AG04449 (cell line): Measurements from ENCODE around the gene HAUS3.
"Not testable (repeated sequence)": the region's sequence is repeated elsewhere in the genome, so short reads cannot be mapped to it uniquely, and the experiment has no call there.

Source experiments
- CTCF ChIA-PET: fragments of 350-600 bp; formaldehyde crosslinking; extraction: SDS; loops from one replicate; lab custom pipeline; 2021; ENCODE audit warnings: antibody characterized with exemption; lab: Yijun Ruan, JAX
- POLR2A ChIA-PET: fragments of 400-600, 350-600 bp; formaldehyde crosslinking; extraction: SDS; loops from one replicate; lab custom pipeline; 2020; ENCODE audit warnings: antibody characterized with exemption, inconsistent platforms; lab: Yijun Ruan, JAX
- DNase-seq: peaks from one replicate; pipeline ENCODE4 v3.0.0-alpha.2; 2010; ENCODE audit warnings: low read depth, low spot score
- H3K4me3 ChIP-seq: 2 replicates; pipeline ENCODE4 v1.5.1; 2011; ENCODE audit warnings: low read depth, mild to moderate bottlenecking, control low read depth, low read length
- CTCF ChIP-seq: IDR thresholded peaks from one replicate; pipeline ENCODE4 v1.5.1; 2011; ENCODE audit warnings: mild to moderate bottlenecking, moderate library complexity, low read length, control low read depth, inconsistent platforms; ENCODE audit not compliant: insufficient read depth; ENCODE audit errors: missing control alignments

HAUS3 gene

DNA sequence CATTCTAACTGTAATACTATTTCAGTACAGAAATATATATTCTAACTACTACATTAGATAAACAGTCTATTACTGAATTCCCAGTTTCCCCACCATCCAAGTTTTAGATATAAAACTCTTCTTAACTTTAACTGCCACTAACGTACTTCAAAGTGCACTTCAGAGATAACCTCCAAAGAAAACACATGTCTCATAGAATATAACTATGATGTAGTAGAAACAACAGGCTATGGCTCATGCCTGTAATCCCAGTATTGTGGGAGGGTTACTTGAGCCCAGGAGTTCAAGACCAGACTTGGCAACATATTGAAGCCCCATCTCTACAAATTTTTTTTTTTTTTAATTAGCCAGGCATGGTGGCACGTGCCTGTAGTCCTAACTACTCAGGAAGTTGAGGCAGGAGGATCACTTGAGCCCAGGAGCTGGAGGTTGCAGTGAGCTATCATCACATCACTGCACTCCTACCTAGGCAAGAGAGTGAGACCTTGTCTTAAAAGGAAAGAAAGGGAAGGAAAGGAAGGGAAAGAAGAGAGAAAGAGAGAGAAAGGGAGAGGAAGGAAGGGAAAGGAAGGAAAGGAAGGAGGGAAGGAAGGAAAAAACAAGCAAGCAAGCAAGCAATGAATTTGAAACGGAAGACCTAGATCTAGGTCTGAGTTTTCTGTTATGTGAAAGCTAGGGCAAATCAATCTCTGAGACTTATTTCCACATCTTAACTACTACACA is 4.8 kb downstream of the HAUS3 start:
- no peak for DNase-seq
- TF ChIP-seq CTCF, result no peak
- POLR2A ChIA-PET, result no interaction called here
- no peak overlapping the region for H3K4me3 ChIP-seq
- CTCF ChIA-PET, result interaction anchor here (1.1 to 4.2 kb wide), 2 partner anchors 18 to 227 kb away, joined by 3 to 42 read pairs; no protein-coding TSS in a partner anchor

GRCh38 chr4:2231082-2231481 is 10.8 kb downstream of the HAUS3 start:
- CTCF ChIA-PET, result interaction anchor here (5.8 kb wide), 1 partner anchor 11 kb away, joined by 47 read pairs; no protein-coding TSS in a partner anchor
- TF ChIP-seq CTCF, result no peak
- H3K4me3 ChIP-seq, result no peak overlapping the region
- POLR2A ChIA-PET, result no interaction called here
- no peak for DNase-seq

GRCh38 chr4:2226261-2226660 is 15.7 kb downstream of the HAUS3 start:
- CTCF ChIA-PET, result interaction anchor here (0.8 to 1.6 kb wide), 2 partner anchors 8 to 10 kb away, joined by 3 to 6 read pairs; no protein-coding TSS in a partner anchor
- no peak for DNase-seq
- POLR2A ChIA-PET, result interaction anchor here (1.2 kb wide), 1 partner anchor 16 kb away, joined by 3 read pairs; no protein-coding TSS in a partner anchor
- no peak overlapping the region for H3K4me3 ChIP-seq
- no peak for TF ChIP-seq CTCF

DNA sequence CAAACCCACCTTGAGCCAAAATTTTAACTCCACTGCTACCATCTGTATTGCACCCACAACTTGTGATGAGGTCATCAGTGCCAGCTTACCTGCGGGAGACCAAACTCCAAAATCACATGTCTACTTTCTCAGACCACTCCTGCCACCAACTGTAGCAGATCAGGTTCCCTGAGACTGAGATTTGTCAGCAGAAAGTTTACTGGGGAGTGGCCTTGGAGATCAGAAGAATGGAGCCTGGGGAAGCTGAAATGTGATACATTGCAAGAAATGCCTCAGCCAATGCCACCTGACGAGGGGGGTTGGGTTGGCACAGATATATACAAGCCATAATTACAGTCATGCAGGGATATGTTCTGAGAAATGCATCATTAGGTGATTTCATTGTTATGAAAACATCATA is 19.1 kb downstream of the HAUS3 start:
- POLR2A ChIA-PET, result no interaction called here
- no peak for DNase-seq
- no peak for TF ChIP-seq CTCF
- CTCF ChIA-PET, result interaction anchor here (3.1 to 5.7 kb wide), 2 partner anchors 18 to 221 kb away, joined by 8 to 55 read pairs; no protein-coding TSS in a partner anchor
- H3K4me3 ChIP-seq, result no peak overlapping the region

DNA sequence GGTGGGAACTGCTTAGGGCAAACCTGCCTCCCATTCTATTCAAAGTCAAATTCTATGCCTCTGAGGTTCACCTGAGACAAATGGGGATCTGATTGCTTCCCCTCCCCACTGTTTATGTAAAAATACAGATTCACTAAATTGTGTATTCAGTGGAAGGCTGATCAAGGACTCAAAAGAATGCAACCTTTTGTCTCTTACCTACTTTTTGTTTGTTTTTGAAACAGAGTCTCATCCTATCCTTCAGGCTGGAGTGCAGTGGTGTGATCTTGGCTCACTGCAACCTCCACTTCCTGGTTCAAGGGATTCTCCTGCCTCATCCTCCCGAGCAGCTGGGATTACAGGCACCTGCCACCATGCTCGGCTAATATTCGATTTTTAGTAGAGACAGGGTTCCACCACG is 20.5 kb downstream of the HAUS3 start:
- POLR2A ChIA-PET, DNase-seq, H3K4me3 ChIP-seq: not testable (repeated sequence)
- CTCF ChIA-PET, result interaction anchor here (0.8 to 5.8 kb wide), 14 partner anchors 10 to 409 kb away, joined by 3 to 55 read pairs (median 16); no protein-coding TSS in a partner anchor

- H3K4me3 ChIP-seq, result no peak overlapping the region
- CTCF ChIA-PET, result interaction anchor here (0.7 to 5.8 kb wide), 40 partner anchors 9 to 486 kb away, joined by 3 to 55 read pairs (median 5); partner anchors contain the start of genes CFAP99, HAUS3, POLN and RNF4
- POLR2A ChIA-PET, result interaction anchor here (0.6 kb wide), 1 partner anchor 243 kb away, joined by 3 read pairs; no protein-coding TSS in a partner anchor
- DNase-seq, result no peak
- TF ChIP-seq CTCF, result peak; percentile 89
Observed at GRCh38 chr4:2220016-2220630, 21.8 kb downstream of the HAUS3 start.
